Measurements from ENCODE around the gene EPOP.
A peak's percentile ranks its signal among the peaks of the same experiment; 100 is the strongest.

Gene EPOP

GRCh38 chr17:38672788-38673706, 1.7 kb downstream of the EPOP start:
- ChIA-PET POLR2A (ENCODE audit: low non-redundant PET) (no interaction called here), CTCF (interaction anchor here (0.7 to 1.1 kb wide), 3 partner anchors 10 to 62 kb away, joined by 3 to 5 read pairs (median 3); no protein-coding TSS in a partner anchor)
- no peak overlapping the region; the same call in 1 of the 2 replicates for H3K27ac ChIP-seq
- DNase-seq (ENCODE audit: low spot score) = no peak
- TF ChIP-seq, protein P1, sequence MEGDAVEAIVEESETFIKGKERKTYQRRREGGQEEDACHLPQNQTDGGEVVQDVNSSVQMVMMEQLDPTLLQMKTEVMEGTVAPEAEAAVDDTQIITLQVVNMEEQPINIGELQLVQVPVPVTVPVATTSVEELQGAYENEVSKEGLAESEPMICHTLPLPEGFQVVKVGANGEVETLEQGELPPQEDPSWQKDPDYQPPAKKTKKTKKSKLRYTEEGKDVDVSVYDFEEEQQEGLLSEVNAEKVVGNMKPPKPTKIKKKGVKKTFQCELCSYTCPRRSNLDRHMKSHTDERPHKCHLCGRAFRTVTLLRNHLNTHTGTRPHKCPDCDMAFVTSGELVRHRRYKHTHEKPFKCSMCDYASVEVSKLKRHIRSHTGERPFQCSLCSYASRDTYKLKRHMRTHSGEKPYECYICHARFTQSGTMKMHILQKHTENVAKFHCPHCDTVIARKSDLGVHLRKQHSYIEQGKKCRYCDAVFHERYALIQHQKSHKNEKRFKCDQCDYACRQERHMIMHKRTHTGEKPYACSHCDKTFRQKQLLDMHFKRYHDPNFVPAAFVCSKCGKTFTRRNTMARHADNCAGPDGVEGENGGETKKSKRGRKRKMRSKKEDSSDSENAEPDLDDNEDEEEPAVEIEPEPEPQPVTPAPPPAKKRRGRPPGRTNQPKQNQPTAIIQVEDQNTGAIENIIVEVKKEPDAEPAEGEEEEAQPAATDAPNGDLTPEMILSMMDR (conservative IDR thresholded peaks at IDR 0.05; ENCODE audit: low read depth) = no peak

DNA sequence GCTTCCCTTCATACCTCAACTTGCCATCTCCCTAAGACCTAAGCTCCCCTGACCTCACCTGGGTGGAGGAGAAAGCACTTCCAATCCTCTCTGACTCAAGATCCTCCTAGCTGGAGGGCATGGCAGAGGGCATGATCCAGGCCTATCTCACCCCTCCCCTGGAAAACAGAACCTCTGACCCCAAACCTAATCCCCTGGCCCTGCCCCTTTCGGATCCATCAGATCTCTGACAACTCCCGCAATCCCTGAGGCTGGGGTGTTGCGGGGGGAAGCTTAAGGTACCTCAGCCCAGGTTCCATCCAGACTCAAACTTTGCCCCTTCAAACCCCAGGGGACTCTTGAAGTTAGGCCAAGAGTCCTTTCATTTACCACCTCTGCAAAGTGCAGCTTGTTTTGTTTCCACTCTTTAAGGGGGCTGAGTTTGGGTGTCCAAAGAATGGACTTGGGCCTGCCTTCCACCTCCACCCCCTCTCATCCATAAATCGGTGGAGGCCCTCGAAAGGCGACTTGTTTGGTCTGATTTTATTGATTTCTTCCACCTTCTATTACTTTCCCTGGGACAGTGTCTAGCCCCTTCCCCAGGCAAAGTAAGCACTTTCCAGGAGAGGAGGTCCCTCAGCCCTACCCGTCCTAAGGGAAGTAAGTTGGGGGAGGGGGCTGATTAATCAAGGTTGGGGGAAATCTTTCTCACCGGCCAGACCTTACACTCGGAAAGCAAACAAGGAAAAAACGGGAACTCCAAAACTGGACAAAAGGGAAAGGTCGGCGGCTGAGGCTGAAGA, 2.6 kb downstream of the EPOP start:
- no peak for DNase-seq (ENCODE audit: low spot score)
- ChIA-PET POLR2A (ENCODE audit: low non-redundant PET) (interaction anchor here (0.6 kb wide), 1 partner anchor 63 kb away, joined by 7 read pairs; no protein-coding TSS in a partner anchor), CTCF (interaction anchor here (0.5 to 0.8 kb wide), 3 partner anchors 9 to 1531 kb away, joined by 3 to 7 read pairs (median 3); no protein-coding TSS in a partner anchor)
- TF ChIP-seq, protein P1 (conservative IDR thresholded peaks at IDR 0.05; ENCODE audit: low read depth) = no peak
- peak overlapping the region; percentile 18; the same call in 1 of the 2 replicates for H3K27ac ChIP-seq

DNA sequence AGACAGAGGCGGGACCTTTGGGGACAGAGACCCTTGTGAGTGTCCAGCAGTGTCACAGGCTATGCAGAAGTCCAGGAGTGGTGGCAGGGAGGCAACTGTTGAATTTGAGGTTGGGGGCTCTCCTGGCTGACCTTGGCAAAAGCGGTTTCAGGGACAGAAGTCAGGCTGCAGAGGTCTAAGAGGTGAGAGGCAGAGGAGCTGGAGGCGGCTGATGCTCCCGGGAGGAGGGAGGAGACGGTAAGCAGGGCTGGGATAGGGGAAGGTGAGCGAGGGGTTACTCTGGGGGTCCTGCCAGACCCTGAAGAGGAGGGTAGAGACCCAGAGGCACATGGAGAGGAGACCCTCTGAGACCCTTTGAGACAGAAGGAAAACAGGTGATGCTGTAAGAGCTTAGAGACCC, 5.2 kb downstream of the EPOP start:
- DNase-seq (ENCODE audit: low spot score) = no peak
- CTCF ChIA-PET = interaction anchor here (0.6 to 0.7 kb wide), 2 partner anchors 27 to 184 kb away, joined by 3 to 8 read pairs; no protein-coding TSS in a partner anchor
- TF ChIP-seq, protein P1 (conservative IDR thresholded peaks at IDR 0.05; ENCODE audit: low read depth) = no peak
- no peak overlapping the region for H3K27ac ChIP-seq
- POLR2A ChIA-PET (ENCODE audit: low non-redundant PET) = no interaction called here

DNA sequence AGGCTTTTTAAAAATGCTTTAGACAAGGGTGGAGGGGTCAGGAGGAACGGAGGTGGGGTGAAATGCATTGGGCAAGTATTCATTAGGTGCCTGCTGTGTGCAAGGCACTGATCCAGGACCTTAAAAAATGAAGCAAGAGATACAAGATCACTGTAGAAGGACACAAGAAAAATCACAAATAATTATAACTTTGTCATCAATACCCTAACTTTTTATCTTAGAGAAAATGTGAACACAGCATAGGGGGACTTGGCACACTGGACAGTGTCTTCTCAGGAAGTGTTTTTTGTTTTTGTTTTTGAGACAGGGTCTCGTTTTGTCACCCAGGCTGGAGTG, 7.0 kb downstream of the EPOP start:
- TF ChIP-seq, protein P1 (conservative IDR thresholded peaks at IDR 0.05; ENCODE audit: low read depth) = no peak; the same call in none of the 2 replicates
- ChIA-PET POLR2A (ENCODE audit: low non-redundant PET) (interaction anchor here (0.7 kb wide), 1 partner anchor 127 kb away, joined by 4 read pairs; no protein-coding TSS in a partner anchor), CTCF (interaction anchor here (0.6 to 2.2 kb wide), 20 partner anchors 9 to 448 kb away, joined by 3 to 18 read pairs (median 3); no protein-coding TSS in a partner anchor)
- DNase-seq (ENCODE audit: low spot score) = no peak
- H3K27ac ChIP-seq = no peak overlapping the region

DNA sequence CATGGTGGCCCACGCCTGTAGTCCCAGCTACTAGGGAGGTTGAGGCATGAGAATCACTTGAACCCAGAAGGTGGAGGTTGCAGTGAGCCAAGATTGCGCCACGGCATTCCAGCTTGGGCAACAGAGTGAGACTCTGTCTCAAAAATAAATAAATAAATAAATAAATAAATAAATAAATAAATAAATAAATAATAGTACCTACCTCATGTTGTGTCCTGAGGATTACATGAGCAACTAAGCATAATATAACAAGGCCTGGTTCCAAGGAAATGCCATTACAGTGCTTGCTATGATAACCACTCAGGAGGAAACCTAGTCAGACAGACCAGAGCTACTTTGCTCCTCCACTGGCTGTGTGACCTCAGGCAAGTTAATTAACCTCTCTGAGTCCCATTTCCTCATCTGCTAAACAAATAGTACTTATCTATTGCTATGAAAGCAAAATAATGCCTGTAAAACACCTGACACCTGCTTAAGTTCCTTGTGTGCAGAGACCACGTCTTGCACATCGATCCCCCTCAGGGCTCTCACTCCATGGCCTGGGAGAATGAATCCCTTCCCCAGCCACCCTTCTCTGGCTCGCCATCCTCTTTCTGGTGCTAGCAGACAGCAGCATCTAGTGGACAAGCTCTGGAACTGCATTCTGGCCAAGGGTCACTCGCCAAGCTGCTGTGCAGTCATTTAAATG, 7.5 kb downstream of the EPOP start:
- ChIA-PET CTCF (interaction anchor here (0.6 to 2.2 kb wide), 23 partner anchors 9 to 448 kb away, joined by 3 to 18 read pairs (median 3); partner anchors contain the start of gene SRCIN1), POLR2A (ENCODE audit: low non-redundant PET) (no interaction called here)
- TF ChIP-seq, protein P1 (conservative IDR thresholded peaks at IDR 0.05; ENCODE audit: low read depth) = peak; percentile 99
- DNase-seq (ENCODE audit: low spot score) = peak; percentile 77
- H3K27ac ChIP-seq = no peak overlapping the region

Measured in RWPE1 (cell line).